ENCODE data around the gene TUBG1.

Gene TUBG1

DNA sequence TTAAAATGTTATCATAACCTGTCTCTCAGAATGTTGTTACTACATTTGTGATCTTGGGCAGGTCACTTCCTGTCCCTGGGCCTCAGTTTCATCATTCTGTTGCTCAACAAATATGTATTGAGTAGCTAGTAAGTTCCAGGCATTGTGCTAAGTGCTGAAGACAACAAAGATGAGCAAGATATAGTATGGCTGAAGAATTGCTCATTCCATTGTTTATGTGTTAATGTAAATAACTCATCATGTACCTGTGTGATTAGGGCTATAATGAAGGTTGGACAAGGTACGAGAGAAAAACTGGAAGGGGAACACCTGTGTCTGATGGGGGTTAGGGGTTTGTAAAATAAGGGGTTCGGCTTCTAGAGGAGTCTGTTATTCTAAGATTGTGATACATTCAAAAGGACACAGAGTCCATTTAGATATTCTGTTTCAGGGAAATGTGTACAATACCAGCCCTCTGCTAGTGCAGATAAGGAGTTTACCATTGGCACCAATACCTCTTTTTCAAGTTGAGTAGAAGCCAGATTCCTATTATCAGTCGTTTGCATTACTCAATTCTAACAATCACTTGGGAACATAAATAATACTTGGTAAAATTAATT lies 20.0 kb downstream of the TUBG1 start:
- TF ChIP-seq, protein P1, sequence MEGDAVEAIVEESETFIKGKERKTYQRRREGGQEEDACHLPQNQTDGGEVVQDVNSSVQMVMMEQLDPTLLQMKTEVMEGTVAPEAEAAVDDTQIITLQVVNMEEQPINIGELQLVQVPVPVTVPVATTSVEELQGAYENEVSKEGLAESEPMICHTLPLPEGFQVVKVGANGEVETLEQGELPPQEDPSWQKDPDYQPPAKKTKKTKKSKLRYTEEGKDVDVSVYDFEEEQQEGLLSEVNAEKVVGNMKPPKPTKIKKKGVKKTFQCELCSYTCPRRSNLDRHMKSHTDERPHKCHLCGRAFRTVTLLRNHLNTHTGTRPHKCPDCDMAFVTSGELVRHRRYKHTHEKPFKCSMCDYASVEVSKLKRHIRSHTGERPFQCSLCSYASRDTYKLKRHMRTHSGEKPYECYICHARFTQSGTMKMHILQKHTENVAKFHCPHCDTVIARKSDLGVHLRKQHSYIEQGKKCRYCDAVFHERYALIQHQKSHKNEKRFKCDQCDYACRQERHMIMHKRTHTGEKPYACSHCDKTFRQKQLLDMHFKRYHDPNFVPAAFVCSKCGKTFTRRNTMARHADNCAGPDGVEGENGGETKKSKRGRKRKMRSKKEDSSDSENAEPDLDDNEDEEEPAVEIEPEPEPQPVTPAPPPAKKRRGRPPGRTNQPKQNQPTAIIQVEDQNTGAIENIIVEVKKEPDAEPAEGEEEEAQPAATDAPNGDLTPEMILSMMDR (IDR thresholded peaks at IDR 0.05; ENCODE audit: unreplicated experiment in 3 of 3) = no peak
- H3K36me3 Mint-ChIP-seq (ENCODE audit: low read depth) = no peaks in the 10 kb centered on the region
- H3K4me3 Mint-ChIP-seq = no peak overlapping the region
- H3K4me1 Mint-ChIP-seq = no peaks in the 10 kb centered on the region
- no peak overlapping the region for H3K27ac Mint-ChIP-seq
- H3K9me3 Mint-ChIP-seq = no peaks in the 10 kb centered on the region
- no peaks in the 10 kb centered on the region for H3K27me3 Mint-ChIP-seq (ENCODE audit: low read depth)

DNA sequence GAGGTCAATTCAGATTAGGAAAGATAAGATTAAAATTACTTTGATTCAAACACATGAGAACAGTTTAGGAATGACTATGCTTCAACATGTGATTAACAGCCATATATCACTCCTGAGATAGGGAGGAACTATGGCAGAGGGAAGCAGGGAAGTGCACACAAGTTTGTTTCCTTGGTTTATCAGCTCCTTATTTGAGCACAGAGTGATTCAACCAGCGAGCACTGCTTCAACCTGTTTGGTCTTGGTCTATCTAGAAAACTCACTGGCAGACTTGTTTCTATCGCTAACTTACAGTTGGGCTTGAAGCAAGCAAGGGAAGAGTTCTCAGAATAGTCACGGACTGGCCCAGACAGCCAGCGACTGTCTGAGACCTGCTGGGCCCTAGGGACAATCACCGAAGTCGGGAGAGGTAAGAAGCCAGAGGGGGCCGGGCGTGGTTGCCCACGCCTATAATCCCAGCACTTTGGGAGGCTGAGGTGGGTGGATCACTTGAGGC lies 23.5 kb downstream of the TUBG1 start:
- Mint-ChIP-seq H3K9me3 (no peaks in the 10 kb centered on the region), H3K27me3 (ENCODE audit: low read depth) (no peaks in the 10 kb centered on the region), H3K4me3 (no peak overlapping the region), H3K27ac (no peak overlapping the region), H3K4me1 (no peaks in the 10 kb centered on the region), H3K36me3 (ENCODE audit: low read depth) (no peaks in the 10 kb centered on the region)
- TF ChIP-seq, protein P1 (IDR thresholded peaks at IDR 0.05; ENCODE audit: unreplicated experiment in 3 of 3) = no peak

DNA sequence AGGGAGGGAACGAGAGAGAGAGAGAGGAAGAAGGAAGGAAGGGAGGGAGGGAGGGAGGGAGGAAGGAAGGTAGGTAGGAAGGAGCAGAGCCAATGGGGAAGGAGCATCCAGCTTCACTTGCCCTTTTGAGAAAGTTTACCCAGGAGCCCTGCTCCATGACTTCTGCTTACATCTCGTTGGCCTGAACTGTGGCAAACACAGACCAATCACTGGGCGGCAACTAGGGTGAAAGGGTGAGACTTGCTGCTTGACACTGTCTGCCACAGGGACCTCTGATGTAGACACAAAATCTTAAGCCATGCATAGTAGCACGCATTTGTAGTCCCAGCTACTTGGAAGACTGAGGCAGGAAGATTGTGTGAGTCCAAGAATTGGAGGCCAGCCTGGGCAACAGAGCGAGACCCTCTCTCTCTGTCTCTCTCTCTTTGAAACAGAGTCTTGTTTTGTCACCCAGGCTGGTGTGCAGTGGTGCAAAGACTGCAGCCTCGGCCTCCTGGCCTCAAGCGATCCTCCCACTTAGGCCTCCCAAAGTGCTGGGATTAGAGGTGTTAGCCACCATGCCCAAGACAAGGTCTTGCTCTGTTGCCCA lies 30.1 kb downstream of the TUBG1 start:
- Mint-ChIP-seq H3K27ac (no peak overlapping the region), H3K36me3 (ENCODE audit: low read depth) (no peaks in the 10 kb centered on the region), H3K9me3 (no peaks in the 10 kb centered on the region), H3K4me3 (no peak overlapping the region), H3K4me1 (no peaks in the 10 kb centered on the region), H3K27me3 (ENCODE audit: low read depth) (peaks cover 6% of the 10 kb centered on the region)
- TF ChIP-seq, protein P1 (IDR thresholded peaks at IDR 0.05; ENCODE audit: unreplicated experiment in 3 of 3) = no peak

DNA sequence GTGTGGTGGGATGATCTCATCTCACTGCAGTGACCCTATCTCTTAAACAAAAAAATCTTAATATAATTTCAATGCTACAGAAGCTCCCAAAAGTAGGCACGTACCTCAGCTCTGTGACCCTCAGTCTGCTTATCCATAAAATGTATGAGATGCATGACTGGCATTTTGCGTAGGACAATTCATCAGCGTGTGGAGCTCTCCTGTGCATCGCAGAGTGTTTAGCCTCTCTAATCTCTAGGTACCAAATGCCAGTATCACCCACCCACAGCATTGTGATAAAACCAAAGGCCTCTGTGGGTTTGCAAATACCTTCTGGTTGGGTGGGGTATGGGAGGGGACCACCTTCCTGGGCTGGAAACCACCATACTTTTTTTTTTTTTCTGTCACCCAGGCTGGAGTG lies 30.6 kb downstream of the TUBG1 start:
- Mint-ChIP-seq H3K27ac (no peak overlapping the region), H3K27me3 (ENCODE audit: low read depth) (peaks cover 6% of the 10 kb centered on the region), H3K4me3 (no peak overlapping the region), H3K4me1 (no peaks in the 10 kb centered on the region), H3K36me3 (ENCODE audit: low read depth) (no peaks in the 10 kb centered on the region), H3K9me3 (no peaks in the 10 kb centered on the region)
- TF ChIP-seq, protein P1 (IDR thresholded peaks at IDR 0.05; ENCODE audit: unreplicated experiment in 3 of 3) = no peak

DNA sequence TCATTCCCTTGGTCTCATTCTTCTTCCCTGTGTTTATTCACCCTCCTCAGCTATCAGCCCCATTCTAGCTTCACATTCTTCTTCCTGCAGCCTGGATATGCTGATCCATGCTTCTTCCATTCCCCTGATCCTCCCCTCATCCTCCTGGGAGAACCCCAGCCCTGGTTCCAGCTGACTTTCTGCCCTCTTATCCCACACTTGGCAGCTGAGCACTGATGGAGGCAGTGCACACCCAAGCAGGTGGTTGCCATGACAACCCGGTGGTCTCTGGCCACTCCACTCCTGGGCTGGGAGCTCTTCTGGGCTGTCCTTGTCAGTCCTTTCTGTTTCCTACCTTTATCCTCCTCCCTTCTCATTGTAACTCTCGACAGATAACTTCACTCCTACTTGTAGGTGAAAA lies 32.9 kb downstream of the TUBG1 start:
- TF ChIP-seq, protein P1 (IDR thresholded peaks at IDR 0.05; ENCODE audit: unreplicated experiment in 3 of 3) = no peak
- Mint-ChIP-seq H3K36me3 (ENCODE audit: low read depth) (no peaks in the 10 kb centered on the region), H3K27ac (no peak overlapping the region), H3K4me3 (no peak overlapping the region), H3K4me1 (no peaks in the 10 kb centered on the region), H3K27me3 (ENCODE audit: low read depth) (peaks cover 6% of the 10 kb centered on the region), H3K9me3 (no peaks in the 10 kb centered on the region)

DNA sequence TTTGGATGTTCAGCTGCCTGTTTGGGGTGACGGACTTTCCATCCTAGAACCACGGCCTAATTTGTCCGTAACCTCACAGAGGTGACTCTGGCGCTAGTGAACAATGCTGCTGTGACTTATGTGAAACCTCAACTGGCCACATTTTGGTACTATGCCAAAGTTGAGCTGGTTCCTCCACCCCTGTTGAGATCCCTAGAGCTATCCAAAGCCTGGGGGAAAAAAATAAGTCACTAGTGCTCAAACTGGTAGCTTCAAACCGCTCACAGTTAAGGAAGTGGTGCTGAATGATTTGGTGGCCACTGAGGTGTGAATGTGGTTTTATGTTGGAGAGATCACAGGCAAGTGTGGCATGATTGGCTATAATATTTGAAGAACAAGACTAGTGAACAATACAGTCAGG lies 38.3 kb downstream of the TUBG1 start:
- Mint-ChIP-seq H3K4me3 (no peak overlapping the region), H3K36me3 (ENCODE audit: low read depth) (no peaks in the 10 kb centered on the region), H3K27me3 (ENCODE audit: low read depth) (peaks cover 2% of the 10 kb centered on the region), H3K9me3 (no peaks in the 10 kb centered on the region), H3K4me1 (no peaks in the 10 kb centered on the region), H3K27ac (no peak overlapping the region)
- TF ChIP-seq, protein P1 (IDR thresholded peaks at IDR 0.05; ENCODE audit: unreplicated experiment in 3 of 3) = no peak

Measured in nephron (organoid).